ENCODE data around the gene PHYHD1. TPM values are rescaled to one million over a fixed set of nuclear protein-coding genes. Genes with fewer than 3 reads are reported as not detected.

The PHYHD1 gene
- total and polyA plus RNA-seq, 10 donors = 7.2 to 22.3 (median 12.6) TPM

GRCh38 chr9:128882677-128883603, 37.8 kb upstream of the PHYHD1 start:
- Histone ChIP-seq H3K36me3 (peaks cover 0 to 29% (median 21%) of the 10 kb centered on the region in 6 donors), H3K9me3 (no peaks in the 10 kb centered on the region), H3K4me1 (peaks cover 18 to 80% (median 53%) of the 10 kb centered on the region in 6 donors), H3K4me3 (peak overlapping the region; percentile 84 to 94 (median 92)), H3K27ac (peak overlapping the region; percentile 6 to 98 (median 96)), H3K27me3 (replicated peaks in 1 of 7) (no peaks in the 10 kb centered on the region)
- WGBS, 5 donors = 0 to 2% (median 1%) methylated on average over 18 to 19 of the region's 19 CpGs
- no peak for TF ChIP-seq CTCF (IDR thresholded peaks at IDR 0.05 in 8 of 11, conservative IDR thresholded peaks at IDR 0.05 in 3 of 11)
- no peak for TF ChIP-seq POLR2A (IDR thresholded peaks at IDR 0.05)
- TF ChIP-seq POLR2AphosphoS5 (IDR thresholded peaks at IDR 0.05) = no peak
- DNase-seq = peak; percentile 80
- intact Hi-C loops (cut with DNase I; ENCODE audit: low total_unique reads) = no loop called here

- TF ChIP-seq POLR2AphosphoS5 (IDR thresholded peaks at IDR 0.05) (no peak), POLR2A (IDR thresholded peaks at IDR 0.05) (no peak), CTCF (IDR thresholded peaks at IDR 0.05 in 8 of 11, conservative IDR thresholded peaks at IDR 0.05 in 3 of 11) (no peak)
- WGBS, 5 donors = 59 to 79% (median 76%) methylated on average over 2 of the region's 2 CpGs
- H3K4me3 ChIP-seq = peak overlapping the region in 5 of 8 donors; percentile 84 to 94 (median 92)
- intact Hi-C loops (cut with DNase I; ENCODE audit: low total_unique reads) = no loop called here
- DNase-seq = no peak
- peak overlapping the region in 6 of 8 donors; percentile 30 to 98 (median 78) for H3K27ac ChIP-seq
- no peaks in the 10 kb centered on the region for H3K9me3 ChIP-seq
- peaks cover 26 to 92% (median 62%) of the 10 kb centered on the region in 6 donors for H3K4me1 ChIP-seq
- no peaks in the 10 kb centered on the region for H3K27me3 ChIP-seq (replicated peaks in 1 of 7)
- peaks cover 0 to 41% (median 27%) of the 10 kb centered on the region in 6 donors for H3K36me3 ChIP-seq
Observed at GRCh38 chr9:128884164-128884563, 36.6 kb upstream of the PHYHD1 start.

GRCh38 chr9:128885376-128885775, 35.4 kb upstream of the PHYHD1 start:
- Histone ChIP-seq H3K4me1 (peaks cover 26 to 88% (median 58%) of the 10 kb centered on the region in 6 donors), H3K9me3 (no peaks in the 10 kb centered on the region), H3K4me3 (no peak overlapping the region), H3K27me3 (replicated peaks in 1 of 7) (no peaks in the 10 kb centered on the region), H3K36me3 (peaks cover 0 to 54% (median 30%) of the 10 kb centered on the region in 6 donors), H3K27ac (peak overlapping the region in 2 of 8 donors; percentile 96 to 98)
- no peak for DNase-seq
- no peak for TF ChIP-seq CTCF (IDR thresholded peaks at IDR 0.05 in 8 of 11, conservative IDR thresholded peaks at IDR 0.05 in 3 of 11)
- no peak for TF ChIP-seq POLR2AphosphoS5 (IDR thresholded peaks at IDR 0.05)
- no peak for TF ChIP-seq POLR2A (IDR thresholded peaks at IDR 0.05)
- 90 to 98% (median 94%) methylated on average over 8 of the region's 8 CpGs for WGBS, 5 donors
- intact Hi-C loops (cut with DNase I; ENCODE audit: low total_unique reads) = no loop called here

GRCh38 chr9:128885798-128886197, 35.0 kb upstream of the PHYHD1 start:
- Histone ChIP-seq H3K27me3 (replicated peaks in 1 of 7) (no peaks in the 10 kb centered on the region), H3K9me3 (no peaks in the 10 kb centered on the region), H3K4me3 (no peak overlapping the region), H3K4me1 (peaks cover 26 to 88% (median 55%) of the 10 kb centered on the region in 6 donors), H3K27ac (no peak overlapping the region), H3K36me3 (peaks cover 0 to 58% (median 30%) of the 10 kb centered on the region in 6 donors)
- TF ChIP-seq POLR2AphosphoS5 (IDR thresholded peaks at IDR 0.05) = no peak
- no peak for TF ChIP-seq CTCF (IDR thresholded peaks at IDR 0.05 in 8 of 11, conservative IDR thresholded peaks at IDR 0.05 in 3 of 11)
- no peak for TF ChIP-seq POLR2A (IDR thresholded peaks at IDR 0.05)
- no peak for DNase-seq
- intact Hi-C loops (cut with DNase I; ENCODE audit: low total_unique reads) = no loop called here
- WGBS, 5 donors = 84 to 90% (median 86%) methylated on average over 8 to 15 of the region's 15 CpGs

Measured in spleen (tissue), 11 donors.